ENCODE measurements around the gene VEGFC.

VEGFC gene

GRCh38 chr4:176758323-176758722 lies 34.4 kb downstream of the VEGFC start:
- H3K4me2 ChIP-seq (ENCODE audit: low read length) = no peak overlapping the region
- H3K4ac ChIP-seq (ENCODE audit: low read depth, low read length) = no peak overlapping the region
- H3K79me2 ChIP-seq (ENCODE audit: control insufficient read depth, insufficient read depth, low read length) = no peaks in the 10 kb centered on the region
- H3K9ac ChIP-seq (ENCODE audit: low read length) = no peak overlapping the region
- H3K4me1 ChIP-seq (ENCODE audit: control insufficient read depth, low read depth, low read length) = no peaks in the 10 kb centered on the region
- no peaks in the 10 kb centered on the region for H3K27me3 ChIP-seq (ENCODE audit: insufficient read depth, low read length, poor library complexity)
- H4K5ac ChIP-seq (ENCODE audit: low read length) = no peak overlapping the region
- H4K8ac ChIP-seq (ENCODE audit: low read depth, low read length) = no peak overlapping the region
- H3K36me3 ChIP-seq (ENCODE audit: control insufficient read depth, insufficient read depth, low read length) = no peaks in the 10 kb centered on the region
- H2BK120ac ChIP-seq (ENCODE audit: low read depth, low read length) = no peak overlapping the region
- H3K56ac ChIP-seq (ENCODE audit: low read length) = no peak overlapping the region
- no peak for DNase-seq
- no peak overlapping the region for H3K18ac ChIP-seq (ENCODE audit: low read length)
- no peak overlapping the region for H3K27ac ChIP-seq (ENCODE audit: low read depth, low read length)
- H2BK15ac ChIP-seq (replicated peaks; ENCODE audit: low read depth) = no peak overlapping the region
- H2AK5ac ChIP-seq (ENCODE audit: low read length) = no peak overlapping the region
- no peak overlapping the region for H3K23ac ChIP-seq (ENCODE audit: low read length)
- H3K4me3 ChIP-seq (ENCODE audit: low read length) = no peak overlapping the region
- H2BK5ac ChIP-seq (ENCODE audit: low read length) = no peak overlapping the region
- no peaks in the 10 kb centered on the region for H3K79me1 ChIP-seq (ENCODE audit: low read length)
- no CpG with 5 or more reads among the region's 4 CpGs for whole genome bisulfite sequencing (ENCODE audit: extremely low coverage, insufficient coverage, low lambda C conversion rate)

GRCh38 chr4:176755613-176756012 lies 37.1 kb downstream of the VEGFC start:
- Histone ChIP-seq H3K4ac (ENCODE audit: low read depth, low read length) (no peak overlapping the region), H2BK15ac (replicated peaks; ENCODE audit: low read depth) (no peak overlapping the region), H4K5ac (ENCODE audit: low read length) (no peak overlapping the region), H3K4me2 (ENCODE audit: low read length) (no peak overlapping the region), H3K79me2 (ENCODE audit: control insufficient read depth, insufficient read depth, low read length) (no peaks in the 10 kb centered on the region), H3K79me1 (ENCODE audit: low read length) (no peaks in the 10 kb centered on the region), H4K8ac (ENCODE audit: low read depth, low read length) (no peak overlapping the region), H3K23ac (ENCODE audit: low read length) (no peak overlapping the region), H2BK5ac (ENCODE audit: low read length) (no peak overlapping the region), H3K36me3 (ENCODE audit: control insufficient read depth, insufficient read depth, low read length) (no peaks in the 10 kb centered on the region), H3K27ac (ENCODE audit: low read depth, low read length) (no peak overlapping the region), H2BK120ac (ENCODE audit: low read depth, low read length) (no peak overlapping the region), H3K27me3 (ENCODE audit: insufficient read depth, low read length, poor library complexity) (no peaks in the 10 kb centered on the region), H3K9ac (ENCODE audit: low read length) (no peak overlapping the region), H3K4me1 (ENCODE audit: control insufficient read depth, low read depth, low read length) (no peaks in the 10 kb centered on the region), H3K56ac (ENCODE audit: low read length) (no peak overlapping the region), H2AK5ac (ENCODE audit: low read length) (no peak overlapping the region), H3K4me3 (ENCODE audit: low read length) (no peak overlapping the region), H3K18ac (ENCODE audit: low read length) (no peak overlapping the region)
- 100% methylated on average over 1 of the region's 2 CpGs for WGBS (ENCODE audit: extremely low coverage, insufficient coverage, low lambda C conversion rate)
- DNase-seq = no peak

GRCh38 chr4:176755001-176755400 lies 37.7 kb downstream of the VEGFC start:
- Histone ChIP-seq H3K4me1 (ENCODE audit: control insufficient read depth, low read depth, low read length) (no peaks in the 10 kb centered on the region), H3K79me1 (ENCODE audit: low read length) (no peaks in the 10 kb centered on the region), H3K27me3 (ENCODE audit: insufficient read depth, low read length, poor library complexity) (no peaks in the 10 kb centered on the region), H3K4ac (ENCODE audit: low read depth, low read length) (no peak overlapping the region), H2BK5ac (ENCODE audit: low read length) (no peak overlapping the region), H3K9ac (ENCODE audit: low read length) (no peak overlapping the region), H3K56ac (ENCODE audit: low read length) (no peak overlapping the region), H3K4me3 (ENCODE audit: low read length) (no peak overlapping the region), H3K36me3 (ENCODE audit: control insufficient read depth, insufficient read depth, low read length) (no peaks in the 10 kb centered on the region), H3K23ac (ENCODE audit: low read length) (no peak overlapping the region), H3K27ac (ENCODE audit: low read depth, low read length) (no peak overlapping the region), H2BK15ac (replicated peaks; ENCODE audit: low read depth) (no peak overlapping the region), H3K4me2 (ENCODE audit: low read length) (no peak overlapping the region), H4K8ac (ENCODE audit: low read depth, low read length) (no peak overlapping the region), H3K18ac (ENCODE audit: low read length) (no peak overlapping the region), H2BK120ac (ENCODE audit: low read depth, low read length) (no peak overlapping the region), H2AK5ac (ENCODE audit: low read length) (no peak overlapping the region), H3K79me2 (ENCODE audit: control insufficient read depth, insufficient read depth, low read length) (no peaks in the 10 kb centered on the region), H4K5ac (ENCODE audit: low read length) (no peak overlapping the region)
- no CpG with 5 or more reads among the region's 2 CpGs for WGBS (ENCODE audit: extremely low coverage, insufficient coverage, low lambda C conversion rate)
- DNase-seq = no peak

- Histone ChIP-seq H3K36me3 (ENCODE audit: control insufficient read depth, insufficient read depth, low read length) (no peaks in the 10 kb centered on the region), H3K18ac (ENCODE audit: low read length) (no peak overlapping the region), H3K4ac (ENCODE audit: low read depth, low read length) (no peak overlapping the region), H3K27ac (ENCODE audit: low read depth, low read length) (no peak overlapping the region), H3K56ac (ENCODE audit: low read length) (no peak overlapping the region), H3K79me1 (ENCODE audit: low read length) (no peaks in the 10 kb centered on the region), H3K4me2 (ENCODE audit: low read length) (no peak overlapping the region), H4K5ac (ENCODE audit: low read length) (no peak overlapping the region), H2BK5ac (ENCODE audit: low read length) (no peak overlapping the region), H4K8ac (ENCODE audit: low read depth, low read length) (no peak overlapping the region), H3K4me1 (ENCODE audit: control insufficient read depth, low read depth, low read length) (no peaks in the 10 kb centered on the region), H2BK15ac (replicated peaks; ENCODE audit: low read depth) (no peak overlapping the region), H2BK120ac (ENCODE audit: low read depth, low read length) (no peak overlapping the region), H3K79me2 (ENCODE audit: control insufficient read depth, insufficient read depth, low read length) (no peaks in the 10 kb centered on the region), H3K9ac (ENCODE audit: low read length) (no peak overlapping the region), H3K23ac (ENCODE audit: low read length) (no peak overlapping the region), H3K27me3 (ENCODE audit: insufficient read depth, low read length, poor library complexity) (no peaks in the 10 kb centered on the region), H3K4me3 (ENCODE audit: low read length) (no peak overlapping the region), H2AK5ac (ENCODE audit: low read length) (no peak overlapping the region)
- peak; percentile 37 for DNase-seq
- WGBS (ENCODE audit: extremely low coverage, insufficient coverage, low lambda C conversion rate) = no CpG with 5 or more reads among the region's 3 CpGs
Measured at GRCh38 chr4:176753049-176753448, 39.7 kb downstream of the VEGFC start.

- Histone ChIP-seq H3K79me2 (ENCODE audit: control insufficient read depth, insufficient read depth, low read length) (no peaks in the 10 kb centered on the region), H3K79me1 (ENCODE audit: low read length) (no peaks in the 10 kb centered on the region), H3K18ac (ENCODE audit: low read length) (no peak overlapping the region), H3K27ac (ENCODE audit: low read depth, low read length) (no peak overlapping the region), H3K23ac (ENCODE audit: low read length) (no peak overlapping the region), H2BK5ac (ENCODE audit: low read length) (no peak overlapping the region), H2BK15ac (replicated peaks; ENCODE audit: low read depth) (no peak overlapping the region), H2BK120ac (ENCODE audit: low read depth, low read length) (no peak overlapping the region), H3K36me3 (ENCODE audit: control insufficient read depth, insufficient read depth, low read length) (no peaks in the 10 kb centered on the region), H3K27me3 (ENCODE audit: insufficient read depth, low read length, poor library complexity) (no peaks in the 10 kb centered on the region), H3K56ac (ENCODE audit: low read length) (no peak overlapping the region), H4K5ac (ENCODE audit: low read length) (no peak overlapping the region), H3K9ac (ENCODE audit: low read length) (no peak overlapping the region), H3K4me3 (ENCODE audit: low read length) (no peak overlapping the region), H2AK5ac (ENCODE audit: low read length) (no peak overlapping the region), H3K4me2 (ENCODE audit: low read length) (no peak overlapping the region), H4K8ac (ENCODE audit: low read depth, low read length) (no peak overlapping the region), H3K4me1 (ENCODE audit: control insufficient read depth, low read depth, low read length) (no peaks in the 10 kb centered on the region), H3K4ac (ENCODE audit: low read depth, low read length) (no peak overlapping the region)
- DNase-seq = no peak
- no CpG with 5 or more reads among the region's 6 CpGs for WGBS (ENCODE audit: extremely low coverage, insufficient coverage, low lambda C conversion rate)
Measured at GRCh38 chr4:176752191-176752749, 40.5 kb downstream of the VEGFC start.

GRCh38 chr4:176751061-176751460 lies 41.7 kb downstream of the VEGFC start:
- Histone ChIP-seq H3K79me1 (ENCODE audit: low read length) (no peaks in the 10 kb centered on the region), H2BK120ac (ENCODE audit: low read depth, low read length) (no peak overlapping the region), H3K4me2 (ENCODE audit: low read length) (no peak overlapping the region), H3K27me3 (ENCODE audit: insufficient read depth, low read length, poor library complexity) (no peaks in the 10 kb centered on the region), H3K27ac (ENCODE audit: low read depth, low read length) (no peak overlapping the region), H3K18ac (ENCODE audit: low read length) (no peak overlapping the region), H3K4me3 (ENCODE audit: low read length) (no peak overlapping the region), H3K36me3 (ENCODE audit: control insufficient read depth, insufficient read depth, low read length) (no peaks in the 10 kb centered on the region), H3K56ac (ENCODE audit: low read length) (no peak overlapping the region), H2AK5ac (ENCODE audit: low read length) (no peak overlapping the region), H3K9ac (ENCODE audit: low read length) (no peak overlapping the region), H2BK15ac (replicated peaks; ENCODE audit: low read depth) (no peak overlapping the region), H3K4ac (ENCODE audit: low read depth, low read length) (no peak overlapping the region), H4K5ac (ENCODE audit: low read length) (no peak overlapping the region), H3K4me1 (ENCODE audit: control insufficient read depth, low read depth, low read length) (no peaks in the 10 kb centered on the region), H3K79me2 (ENCODE audit: control insufficient read depth, insufficient read depth, low read length) (no peaks in the 10 kb centered on the region), H3K23ac (ENCODE audit: low read length) (no peak overlapping the region), H4K8ac (ENCODE audit: low read depth, low read length) (no peak overlapping the region), H2BK5ac (ENCODE audit: low read length) (no peak overlapping the region)
- no peak for DNase-seq
- no CpG with 5 or more reads among the region's 2 CpGs for WGBS (ENCODE audit: extremely low coverage, insufficient coverage, low lambda C conversion rate)
